Right renal cortex interstitium (tissue), 3 donors: ENCODE measurements around the gene PLXNA4. TPM values are rescaled to one million over a fixed set of nuclear protein-coding genes. Genes with fewer than 3 reads are reported as not detected.

Experiments
- DNase-seq, 3 donors: peaks; one replicate each; pipeline ENCODE4 v3.0.0-alpha.2; 2013; ENCODE audit warnings: low read depth in 3 of 3, low spot score in 2 of 3
- polyA plus RNA-seq, 3 donors: library from polyadenylated mRNA; unstranded; fragments of 120-200 nt; gene quantifications; one replicate each; pipeline ENCODE4 v1.2.1, GENCODE V29; 2013; ENCODE audit not compliant: insufficient read length in 3 of 3

Gene PLXNA4
- polyA plus RNA-seq, 3 donors = 11.8 to 14.5 (median 13.5) TPM

GRCh38 chr7:132112657-132113056 is 463.6 kb downstream of the PLXNA4 start:
- no peak for DNase-seq

- DNase-seq = no peak
Observed at GRCh38 chr7:132112106-132112505, 464.2 kb downstream of the PLXNA4 start.

- no peak for DNase-seq
Observed at GRCh38 chr7:132110692-132111091, 465.6 kb downstream of the PLXNA4 start.

DNA sequence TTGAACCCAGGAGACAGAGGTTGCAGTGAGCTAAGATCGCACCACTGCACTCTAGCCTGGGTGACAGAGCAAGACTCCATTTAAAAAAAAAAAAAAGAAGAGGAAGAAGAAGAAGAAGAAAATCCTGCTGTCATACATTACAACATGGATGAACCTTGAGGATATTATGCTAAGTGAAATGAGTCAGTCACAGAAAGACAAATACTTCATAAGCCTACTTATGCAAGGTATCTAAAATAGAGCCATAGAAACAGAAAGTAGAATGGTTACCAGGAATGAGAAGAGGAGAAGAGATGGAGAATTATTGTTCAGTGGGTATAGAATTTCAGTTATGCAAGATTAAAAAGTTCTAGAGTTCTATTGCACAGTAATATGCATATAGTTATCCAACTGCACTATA is 466.5 kb downstream of the PLXNA4 start:
- DNase-seq = no peak

GRCh38 chr7:132108563-132108962 is 467.7 kb downstream of the PLXNA4 start:
- DNase-seq = no peak

DNA sequence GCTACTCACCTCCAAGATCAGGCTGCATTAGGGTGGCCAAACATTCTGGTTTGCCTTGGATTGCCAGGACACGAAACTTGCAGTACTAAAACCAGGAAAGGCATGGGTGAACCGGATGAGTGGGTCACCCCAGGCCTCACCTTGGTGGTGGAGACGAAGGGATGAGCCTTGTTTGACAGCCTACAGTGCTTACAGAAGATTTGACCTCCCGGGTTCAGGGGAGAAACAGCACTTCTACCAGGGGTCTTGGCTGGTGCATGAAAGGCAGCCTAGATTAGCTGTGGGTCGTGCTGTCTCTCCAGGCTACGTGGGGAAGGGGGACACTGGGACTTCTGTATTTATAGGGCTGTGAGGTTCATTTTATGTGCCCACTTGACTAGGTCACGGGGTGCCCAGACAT is 469.8 kb downstream of the PLXNA4 start:
- no peak for DNase-seq

GRCh38 chr7:132105096-132105495 is 471.2 kb downstream of the PLXNA4 start:
- DNase-seq = peak in 1 of 3 donors; percentile 25

- no peak for DNase-seq
Observed at GRCh38 chr7:132103718-132104117, 472.6 kb downstream of the PLXNA4 start.

- DNase-seq = no peak
Observed at GRCh38 chr7:132102942-132103341, 473.3 kb downstream of the PLXNA4 start.

DNA sequence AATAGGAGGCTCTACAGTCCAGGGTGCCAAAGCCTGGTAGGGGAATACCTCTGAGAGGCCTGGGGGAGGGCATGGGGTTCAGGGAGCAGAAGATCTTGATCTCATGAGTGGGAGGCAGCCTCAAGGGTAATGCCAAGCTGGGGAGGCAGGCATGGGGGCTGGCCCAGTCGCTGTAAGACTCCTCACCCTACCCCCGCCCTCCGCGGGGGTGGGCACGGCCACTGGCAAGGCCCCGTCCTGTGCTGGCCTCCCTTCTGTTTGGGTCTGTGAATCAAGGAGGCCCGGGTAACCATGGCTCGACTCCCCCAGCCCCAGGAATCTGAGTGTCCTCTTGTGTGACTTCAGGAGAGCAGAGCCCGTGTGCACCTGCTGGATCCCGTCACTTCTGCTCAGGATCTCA is 473.9 kb downstream of the PLXNA4 start:
- DNase-seq = no peak

GRCh38 chr7:132100981-132101380 is 475.3 kb downstream of the PLXNA4 start:
- DNase-seq = no peak

DNA sequence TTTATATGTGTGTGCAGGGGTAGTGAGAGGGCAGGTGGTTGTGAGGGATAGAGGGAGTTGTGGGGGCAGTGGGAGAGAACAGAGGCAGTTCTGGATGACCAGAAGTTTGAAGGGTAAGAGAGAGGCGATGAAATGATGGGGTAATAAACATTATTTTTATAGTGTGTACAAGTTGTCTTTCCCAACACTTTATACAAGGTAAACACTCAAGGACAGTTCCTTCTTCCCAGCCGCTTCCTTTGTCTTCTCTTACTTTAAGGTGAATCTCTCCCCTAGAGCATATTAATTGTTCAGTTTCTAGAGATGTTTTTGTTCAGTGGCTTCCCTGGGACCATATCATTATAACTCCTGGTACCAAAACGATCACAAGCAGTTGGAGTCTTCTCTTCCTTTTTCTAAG is 475.8 kb downstream of the PLXNA4 start:
- DNase-seq = no peak

DNA sequence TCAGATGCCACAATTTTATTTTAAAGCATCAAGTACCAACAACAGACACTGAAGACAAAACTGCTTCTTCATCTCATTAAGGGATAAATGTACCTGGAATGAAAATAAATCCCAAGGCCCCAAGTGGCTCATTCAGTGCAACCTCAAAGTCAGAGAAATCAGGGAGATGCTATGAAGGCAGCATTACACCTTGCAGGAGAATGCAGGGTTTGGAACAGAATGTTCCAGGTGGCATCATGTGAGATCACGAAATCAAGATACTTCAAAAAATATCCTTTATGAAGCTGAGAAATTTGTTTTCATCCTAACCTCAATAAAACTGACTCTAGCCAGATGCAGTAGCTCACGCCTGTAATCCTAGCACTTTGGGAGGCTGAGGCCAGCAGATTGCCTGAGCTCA is 477.1 kb downstream of the PLXNA4 start:
- no peak for DNase-seq

DNA sequence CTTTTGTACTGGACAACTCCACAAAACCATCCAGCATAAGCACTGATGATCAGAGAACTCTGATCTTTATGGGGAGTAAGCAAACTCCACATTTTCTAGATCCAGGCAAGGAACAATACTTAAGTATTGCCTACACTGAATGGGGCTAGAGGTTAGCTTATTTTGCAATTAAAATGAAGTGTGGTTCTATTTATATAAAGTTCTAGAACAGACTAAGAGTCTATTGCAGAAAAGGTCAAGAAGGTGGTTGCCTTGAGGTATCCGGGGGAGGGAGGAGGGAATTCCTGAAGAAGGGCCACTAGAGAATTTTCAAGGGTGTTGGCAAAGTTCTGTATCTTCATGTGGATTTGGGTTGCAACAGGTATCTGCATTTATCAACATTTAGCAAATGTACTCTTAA is 477.9 kb downstream of the PLXNA4 start:
- DNase-seq = no peak

- no peak for DNase-seq
Observed at GRCh38 chr7:132097550-132098134, 478.6 kb downstream of the PLXNA4 start.

- no peak for DNase-seq
Observed at GRCh38 chr7:132095111-132095765, 481.0 kb downstream of the PLXNA4 start.

- DNase-seq = no peak
Observed at GRCh38 chr7:132092106-132092505, 484.2 kb downstream of the PLXNA4 start.

- DNase-seq = no peak
Observed at GRCh38 chr7:132091706-132092105, 484.6 kb downstream of the PLXNA4 start.

- no peak for DNase-seq
Observed at GRCh38 chr7:132090444-132090843, 485.8 kb downstream of the PLXNA4 start.

DNA sequence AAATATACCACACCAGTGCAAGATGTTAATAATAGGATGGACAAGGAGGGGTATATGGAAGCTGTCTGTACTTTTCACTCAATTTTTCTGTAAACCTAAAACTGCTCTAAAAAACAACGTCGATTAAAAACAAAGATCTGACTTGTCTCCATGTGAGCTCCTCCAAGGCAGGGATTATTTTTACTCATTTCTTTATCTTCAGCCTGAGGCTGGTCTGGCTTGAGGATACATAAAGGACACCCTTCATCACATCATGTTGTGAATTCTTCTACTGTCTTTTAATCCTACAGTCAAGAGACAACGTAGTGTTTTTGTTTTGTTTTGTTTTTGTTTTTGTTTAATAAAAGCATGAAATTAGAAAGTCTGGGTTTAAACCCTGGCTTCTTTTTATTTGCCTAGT is 486.9 kb downstream of the PLXNA4 start:
- DNase-seq = no peak

DNA sequence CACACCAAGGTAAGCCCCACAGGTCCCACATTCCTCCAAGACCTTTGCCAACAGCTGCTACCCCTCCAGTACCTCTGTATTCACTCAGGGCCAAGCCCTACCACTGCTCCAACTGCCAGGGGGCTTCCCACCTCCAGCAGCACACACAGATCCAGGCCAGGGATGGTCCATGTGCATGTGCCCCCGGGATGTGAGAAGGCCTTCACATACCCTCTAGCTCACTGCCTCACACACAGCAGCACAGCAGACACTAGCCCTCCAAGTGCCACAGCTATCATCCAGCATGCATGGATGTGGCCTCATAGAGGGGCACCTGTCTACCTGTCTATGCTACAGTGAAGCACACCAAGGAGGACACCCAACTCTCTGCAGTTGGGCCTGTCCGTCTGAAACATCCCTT is 488.8 kb downstream of the PLXNA4 start:
- DNase-seq = no peak

GRCh38 chr7:132084776-132085388 is 491.4 kb downstream of the PLXNA4 start:
- no peak for DNase-seq
